Measurements from ENCODE around the gene SLC11A1.

Gene SLC11A1

DNA sequence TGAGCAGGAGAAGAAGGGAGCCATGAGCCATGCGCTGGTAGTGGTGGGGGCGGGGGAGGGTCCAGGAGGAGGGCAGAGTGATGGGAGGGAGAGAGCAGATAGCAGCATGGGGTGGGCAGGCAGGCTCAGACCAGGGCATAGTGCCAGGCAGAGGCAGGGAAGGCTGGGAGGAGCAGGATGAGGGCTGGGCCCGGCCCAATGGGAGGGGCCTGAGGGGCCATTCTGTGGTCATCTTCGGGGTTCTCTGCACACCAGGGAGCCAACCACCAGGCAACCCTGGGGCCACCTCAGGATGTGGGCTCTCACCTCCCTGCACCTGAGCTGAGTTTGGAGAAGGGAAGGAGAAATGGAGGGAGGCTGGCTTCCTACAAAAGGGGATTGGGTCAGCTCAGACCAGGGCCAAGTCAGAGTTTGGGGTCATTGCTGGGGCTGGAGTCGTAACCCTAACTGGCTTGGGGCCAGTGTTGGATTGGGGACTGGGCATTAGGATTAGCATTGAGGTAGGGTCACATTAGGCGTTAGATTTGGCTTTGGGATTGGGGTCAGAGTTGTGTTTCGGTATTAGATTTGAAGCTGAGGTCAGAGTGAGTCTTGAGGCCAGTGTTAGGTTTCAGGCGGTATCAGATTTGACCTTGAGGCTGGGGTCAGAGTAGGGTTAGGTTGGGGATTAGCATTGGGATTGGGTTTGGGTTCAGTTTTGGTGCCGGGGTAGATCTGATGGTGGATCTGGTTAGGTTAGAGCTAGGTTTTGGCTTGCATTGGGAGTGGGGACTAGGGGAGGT, 48.0 kb downstream of the SLC11A1 start:
- ChIA-PET POLR2A (ENCODE audit: low non-redundant PET) (interaction anchor here (0.7 kb wide), 1 partner anchor 160 kb away, joined by 14 read pairs; the partner anchor contains the start of genes AAMP and PNKD), CTCF (no interaction called here)
- H3K27ac ChIP-seq = no peak overlapping the region
- no peak for DNase-seq (ENCODE audit: low spot score)
- TF ChIP-seq CTCF (conservative IDR thresholded peaks at IDR 0.05; ENCODE audit: low read depth) = no peak

- ChIA-PET POLR2A (ENCODE audit: low non-redundant PET) (no interaction called here), CTCF (interaction anchor here (0.6 kb wide), 1 partner anchor 63 kb away, joined by 3 read pairs; no protein-coding TSS in a partner anchor)
- no peak for DNase-seq (ENCODE audit: low spot score)
- H3K27ac ChIP-seq = no peak overlapping the region
- no peak for TF ChIP-seq CTCF (conservative IDR thresholded peaks at IDR 0.05; ENCODE audit: low read depth)
These were observed 48.6 kb downstream of the SLC11A1 start for GRCh38 chr2:218430721-218431120.

DNA sequence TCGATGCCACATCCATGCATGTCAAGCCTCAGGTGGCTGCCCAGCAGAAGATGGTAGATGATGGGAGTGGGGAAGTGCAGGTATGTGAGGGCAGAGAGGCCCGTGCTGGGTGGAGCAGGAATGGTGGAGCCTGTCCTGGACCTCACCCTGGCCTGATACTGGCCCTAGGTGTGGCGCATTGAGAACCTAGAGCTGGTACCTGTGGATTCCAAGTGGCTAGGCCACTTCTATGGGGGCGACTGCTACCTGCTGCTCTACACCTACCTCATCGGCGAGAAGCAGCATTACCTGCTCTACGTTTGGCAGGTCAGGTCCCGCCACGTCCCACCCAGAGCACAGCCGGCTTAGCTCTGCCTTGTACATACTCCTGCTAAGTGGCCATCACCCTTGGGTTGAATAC, 49.8 kb downstream of the SLC11A1 start:
- no peak for DNase-seq (ENCODE audit: low spot score)
- H3K27ac ChIP-seq = no peak overlapping the region
- POLR2A ChIA-PET (ENCODE audit: low non-redundant PET) = no interaction called here
- CTCF ChIA-PET = no interaction called here
- no peak for TF ChIP-seq CTCF (conservative IDR thresholded peaks at IDR 0.05; ENCODE audit: low read depth)

DNA sequence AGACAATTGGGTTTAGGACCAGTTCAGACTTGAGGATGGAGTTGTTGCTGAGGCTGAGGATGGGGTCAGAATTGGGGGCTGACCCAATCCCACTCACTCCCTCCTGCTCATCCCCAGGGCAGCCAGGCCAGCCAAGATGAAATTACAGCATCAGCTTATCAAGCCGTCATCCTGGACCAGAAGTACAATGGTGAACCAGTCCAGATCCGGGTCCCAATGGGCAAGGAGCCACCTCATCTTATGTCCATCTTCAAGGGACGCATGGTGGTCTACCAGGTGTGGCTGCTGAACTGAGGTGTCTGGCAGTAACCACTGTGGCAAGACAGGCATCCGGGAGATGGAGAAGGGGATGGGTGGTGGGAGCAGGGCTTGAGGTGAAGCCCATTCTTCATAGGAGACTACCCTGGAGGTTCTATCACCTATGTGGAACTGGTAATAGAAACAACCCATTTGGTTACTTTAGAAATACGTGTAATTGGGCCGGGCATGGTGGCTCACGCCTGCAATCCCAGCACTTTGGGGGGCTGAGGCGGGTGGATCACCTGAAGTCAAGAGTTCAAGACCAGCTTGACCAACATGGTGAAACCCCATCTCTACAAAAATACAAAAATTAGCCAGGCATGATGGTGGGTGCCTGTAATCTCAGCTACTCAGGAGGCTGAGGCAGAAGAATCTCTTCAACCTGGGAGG, 50.7 kb downstream of the SLC11A1 start:
- POLR2A ChIA-PET (ENCODE audit: low non-redundant PET) = no interaction called here
- CTCF ChIA-PET = no interaction called here
- DNase-seq (ENCODE audit: low spot score) = no peak
- no peak for TF ChIP-seq CTCF (conservative IDR thresholded peaks at IDR 0.05; ENCODE audit: low read depth)
- no peak overlapping the region for H3K27ac ChIP-seq

DNA sequence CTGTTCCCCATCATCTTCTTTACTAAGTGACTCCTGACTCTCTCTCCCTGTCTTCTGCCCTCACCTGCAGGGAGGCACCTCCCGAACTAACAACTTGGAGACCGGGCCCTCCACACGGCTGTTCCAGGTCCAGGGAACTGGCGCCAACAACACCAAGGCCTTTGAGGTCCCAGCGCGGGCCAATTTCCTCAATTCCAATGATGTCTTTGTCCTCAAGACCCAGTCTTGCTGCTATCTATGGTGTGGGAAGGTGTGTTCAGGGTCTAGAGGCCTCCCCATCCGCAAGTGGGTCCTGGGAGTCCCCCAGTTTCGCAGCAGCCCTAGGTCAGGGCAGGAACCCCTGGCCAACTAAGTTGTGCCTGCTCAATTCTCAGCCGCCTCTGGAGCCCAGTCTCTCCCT, 52.4 kb downstream of the SLC11A1 start:
- POLR2A ChIA-PET (ENCODE audit: low non-redundant PET) = interaction anchor here (0.7 kb wide), 1 partner anchor 12 kb away, joined by 5 read pairs; no protein-coding TSS in a partner anchor
- no peak for DNase-seq (ENCODE audit: low spot score)
- TF ChIP-seq CTCF (conservative IDR thresholded peaks at IDR 0.05; ENCODE audit: low read depth) = no peak
- CTCF ChIA-PET = no interaction called here
- H3K27ac ChIP-seq = no peak overlapping the region

GRCh38 chr2:218435003-218435982, 53.2 kb downstream of the SLC11A1 start:
- DNase-seq (ENCODE audit: low spot score) = no peak
- CTCF ChIA-PET = no interaction called here
- POLR2A ChIA-PET (ENCODE audit: low non-redundant PET) = no interaction called here
- no peak for TF ChIP-seq CTCF (conservative IDR thresholded peaks at IDR 0.05; ENCODE audit: low read depth)
- no peak overlapping the region for H3K27ac ChIP-seq
